GM12872 (cell line): Measurements from ENCODE around the gene COL18A1.

Experiments
- TF ChIP-seq, protein P1 (sequence below): IDR thresholded peaks from 3 replicates; pipeline ENCODE4 v1.5.1; 2011; ENCODE audit warnings: low read depth, mild to moderate bottlenecking, low read length, moderate library complexity; ENCODE audit not compliant: insufficient read depth

COL18A1 gene

DNA sequence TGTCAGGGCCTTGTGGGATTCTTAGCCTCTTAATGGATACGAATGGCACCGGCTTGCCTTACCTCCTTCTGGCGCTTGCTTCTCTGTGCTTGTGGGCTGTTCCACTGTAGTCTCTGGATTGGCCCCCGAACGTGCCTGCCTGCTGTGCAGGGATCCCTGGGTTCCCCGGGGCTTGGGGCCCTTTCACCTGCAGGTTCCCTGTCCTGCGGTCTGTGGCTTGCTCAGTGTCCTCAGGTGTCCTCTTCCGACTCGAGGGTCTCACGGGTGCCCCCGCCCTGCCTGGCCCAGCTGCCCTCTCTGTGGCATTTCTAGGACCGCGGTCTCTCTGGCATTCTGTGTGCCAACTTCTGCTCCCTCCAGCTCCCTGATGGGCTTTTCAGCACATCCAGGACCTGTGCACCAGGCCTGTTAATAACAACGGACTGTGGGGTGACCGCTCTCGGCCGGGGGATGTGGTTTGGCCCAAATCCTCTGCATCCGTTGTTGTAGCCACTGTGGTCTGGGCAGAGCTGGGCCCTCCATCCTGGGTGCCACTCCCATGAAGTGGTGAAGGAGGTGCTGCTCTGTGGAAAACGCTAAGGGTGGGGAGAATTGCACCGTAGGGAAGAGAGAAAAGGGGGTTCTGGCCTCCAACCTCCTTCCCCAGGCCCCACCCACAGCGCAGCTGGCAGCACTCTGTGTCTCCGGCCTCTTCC is 12.4 kb downstream of the COL18A1 start:
- TF ChIP-seq, protein P1, sequence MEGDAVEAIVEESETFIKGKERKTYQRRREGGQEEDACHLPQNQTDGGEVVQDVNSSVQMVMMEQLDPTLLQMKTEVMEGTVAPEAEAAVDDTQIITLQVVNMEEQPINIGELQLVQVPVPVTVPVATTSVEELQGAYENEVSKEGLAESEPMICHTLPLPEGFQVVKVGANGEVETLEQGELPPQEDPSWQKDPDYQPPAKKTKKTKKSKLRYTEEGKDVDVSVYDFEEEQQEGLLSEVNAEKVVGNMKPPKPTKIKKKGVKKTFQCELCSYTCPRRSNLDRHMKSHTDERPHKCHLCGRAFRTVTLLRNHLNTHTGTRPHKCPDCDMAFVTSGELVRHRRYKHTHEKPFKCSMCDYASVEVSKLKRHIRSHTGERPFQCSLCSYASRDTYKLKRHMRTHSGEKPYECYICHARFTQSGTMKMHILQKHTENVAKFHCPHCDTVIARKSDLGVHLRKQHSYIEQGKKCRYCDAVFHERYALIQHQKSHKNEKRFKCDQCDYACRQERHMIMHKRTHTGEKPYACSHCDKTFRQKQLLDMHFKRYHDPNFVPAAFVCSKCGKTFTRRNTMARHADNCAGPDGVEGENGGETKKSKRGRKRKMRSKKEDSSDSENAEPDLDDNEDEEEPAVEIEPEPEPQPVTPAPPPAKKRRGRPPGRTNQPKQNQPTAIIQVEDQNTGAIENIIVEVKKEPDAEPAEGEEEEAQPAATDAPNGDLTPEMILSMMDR: no peak

- TF ChIP-seq, protein P1: no peak
These were observed 13.0 kb downstream of the COL18A1 start for GRCh38 chr21:45417951-45418300.

- TF ChIP-seq, protein P1: no peak
These were observed 13.5 kb downstream of the COL18A1 start for GRCh38 chr21:45418301-45419071.

DNA sequence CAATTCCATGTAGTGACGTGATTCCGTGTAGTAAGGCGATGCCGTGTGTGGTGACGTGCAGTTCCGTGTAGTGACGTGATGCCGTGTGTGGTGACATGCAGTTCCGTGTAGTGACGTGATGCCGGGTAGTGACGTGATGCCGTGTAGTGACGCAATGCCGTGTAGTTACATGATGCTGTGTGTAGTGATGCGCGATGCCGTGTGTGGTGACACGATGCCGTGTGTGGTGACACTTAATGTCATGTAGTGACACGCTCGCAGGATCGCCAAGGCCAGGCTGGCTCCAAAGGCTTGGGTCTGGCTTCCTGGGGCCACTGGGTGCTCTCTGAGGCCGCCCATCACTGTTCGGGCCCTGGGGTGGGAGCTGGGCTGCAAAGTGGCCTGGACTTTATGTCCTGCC is 14.2 kb downstream of the COL18A1 start:
- TF ChIP-seq, protein P1: no peak

GRCh38 chr21:45420061-45421041 is 15.4 kb downstream of the COL18A1 start:
- TF ChIP-seq, protein P1: no peak

GRCh38 chr21:45421071-45421845 is 16.3 kb downstream of the COL18A1 start:
- TF ChIP-seq, protein P1: no peak
